H1 (cell line): ENCODE results near the gene AP2A2. TPM values are rescaled to one million over a fixed set of nuclear protein-coding genes. Genes with fewer than 3 reads are reported as not detected.
A peak's percentile ranks its signal among the peaks of the same experiment; 100 is the strongest.

Source experiments
- CTCF ChIA-PET: fragments of 300-600 bp; sonication (Branson Sonifier 250); formaldehyde crosslinking; loops from one replicate; lab custom pipeline; 2021; ENCODE audit not compliant: partially characterized antibody; lab: Charles Lee
- POLR2A ChIA-PET: fragments of 300-600 bp; sonication (Branson Sonifier 250); formaldehyde crosslinking; loops from one replicate; lab custom pipeline; 2021; ENCODE audit warnings: inconsistent platforms; ENCODE audit not compliant: partially characterized antibody; lab: Charles Lee
- DNase-seq, 2 experiments: peaks; one replicate each; pipeline versions ENCODE4 v3.0.0 to v3.0.0-alpha.2; 2010 to 2022; ENCODE audit warnings: low spot score in 2 of 2, low read depth in 1 of 2, mixed read lengths in 1 of 2
- FAIRE-seq: peaks from 2 replicates; lab custom pipeline; 2011; peaks lifted over from hg19 to GRCh38; lab: Jason Lieb, UNC
- H2AFZ ChIP-seq: 2 replicates; pipeline ENCODE4 v1.8.1; 2012; ENCODE audit warnings: low read length, inconsistent platforms
- H2AK5ac ChIP-seq: 2 replicates; pipeline ENCODE4 v1.6.1; 2013; ENCODE audit warnings: low read depth, low read length
- H2BK120ac ChIP-seq: replicated peaks from 2 replicates; pipeline ENCODE3; 2013; ENCODE audit warnings: low read depth, low read length, inconsistent platforms
- H2BK12ac ChIP-seq: 2 replicates; pipeline ENCODE4 v1.6.1; 2013; ENCODE audit warnings: low read depth, low read length
- H2BK15ac ChIP-seq: 2 replicates; pipeline ENCODE4 v1.6.1; 2013; ENCODE audit warnings: low read length
- H2BK20ac ChIP-seq: 2 replicates; pipeline ENCODE4 v1.6.1; 2013; ENCODE audit warnings: low read length
- H2BK5ac ChIP-seq: 2 replicates; pipeline ENCODE4 v1.6.1; 2013; ENCODE audit warnings: low read depth, low read length
- H3K14ac ChIP-seq: 2 replicates; pipeline ENCODE4 v1.6.1; 2013; ENCODE audit warnings: inconsistent platforms; ENCODE audit not compliant: insufficient read length
- H3K18ac ChIP-seq: 2 replicates; pipeline ENCODE4 v1.6.1; 2013; ENCODE audit warnings: low read length; ENCODE audit errors: extremely low read depth
- H3K23ac ChIP-seq: 2 replicates; pipeline ENCODE4 v1.6.1; 2013; ENCODE audit warnings: inconsistent platforms; ENCODE audit not compliant: insufficient read length
- H3K23me2 ChIP-seq: 2 replicates; pipeline ENCODE4 v1.6.1; 2013; ENCODE audit warnings: low read depth, low read length
- H3K27ac ChIP-seq: 2 replicates; pipeline ENCODE4 v1.6.1; 2011; ENCODE audit warnings: low read depth, low read length, inconsistent platforms
- H3K27me3 ChIP-seq, 4 experiments: replicated peaks in 1 of 4; 1 replicate in 1 of 4; 2 replicates in 3 of 4; pipeline versions ENCODE4 v1.6.1 to v1.8.1; 2011 to 2013; ENCODE audit warnings: low read length in 3 of 4, mild to moderate bottlenecking in 3 of 4, inconsistent platforms in 2 of 4, mixed read lengths in 2 of 4, moderate library complexity in 1 of 4; ENCODE audit not compliant: control insufficient read depth in 3 of 4, insufficient read depth in 3 of 4; ENCODE audit errors: extremely low read depth in 1 of 4
- H3K36me3 ChIP-seq, 4 experiments: 2 replicates each; pipeline versions ENCODE4 v1.6.1 to v1.8.1; 2011 to 2013; ENCODE audit warnings: mild to moderate bottlenecking in 4 of 4, low read length in 3 of 4, moderate library complexity in 2 of 4, control low read depth in 1 of 4, inconsistent platforms in 1 of 4; ENCODE audit not compliant: insufficient read depth in 4 of 4, control insufficient read depth in 2 of 4
- H3K4ac ChIP-seq: replicated peaks from 2 replicates; pipeline ENCODE3; 2013; ENCODE audit warnings: low read length, low read depth, mixed read lengths, inconsistent platforms; ENCODE audit not compliant: insufficient read length
- H3K4me1 ChIP-seq, 4 experiments: replicated peaks in 1 of 4; 1 replicate in 1 of 4; 2 replicates in 3 of 4; pipeline versions ENCODE4 v1.6.1 to v1.8.1; 2011 to 2013; ENCODE audit warnings: low read length in 3 of 4, inconsistent platforms in 2 of 4, mixed read lengths in 1 of 4; ENCODE audit not compliant: insufficient read depth in 4 of 4, control insufficient read depth in 3 of 4
- H3K4me2 ChIP-seq, 2 experiments: 2 replicates each; pipeline versions ENCODE4 v1.6.1 to v1.8.1; 2011 to 2013; ENCODE audit warnings: low read depth in 2 of 2, low read length in 2 of 2, control low read depth in 1 of 2, inconsistent platforms in 1 of 2, mild to moderate bottlenecking in 1 of 2; ENCODE audit not compliant: insufficient read depth in 1 of 2
- H3K4me3 ChIP-seq, 4 experiments: fragments of 200-600, 300-600 bp in 1 of 4; sonication (generic), shearing (Covaris generic), sonication (Bioruptor Twin) in 1 of 4; 2 replicates each; pipeline versions ENCODE4 v1.5.1 to v1.8.1; 2011 to 2016; ENCODE audit warnings: low read length in 4 of 4, low read depth in 3 of 4, control low read depth in 2 of 4, inconsistent platforms in 2 of 4, mild to moderate bottlenecking in 2 of 4, mixed read lengths in 1 of 4, moderate library complexity in 1 of 4; ENCODE audit not compliant: insufficient read depth in 2 of 4; ENCODE audit errors: extremely low read depth in 1 of 4
- H3K56ac ChIP-seq: replicated peaks from 2 replicates; pipeline ENCODE3; 2013; ENCODE audit warnings: low read depth, mild to moderate bottlenecking, mixed read lengths, low read length, inconsistent platforms; ENCODE audit not compliant: insufficient read length
- H3K79me1 ChIP-seq: 2 replicates; pipeline ENCODE4 v1.6.1; 2013; ENCODE audit warnings: low read depth, low read length, control low read depth
- H3K79me2 ChIP-seq, 2 experiments: 2 replicates each; pipeline versions ENCODE4 v1.6.1 to v1.8.1; 2012 to 2013; ENCODE audit warnings: low read length in 2 of 2, mild to moderate bottlenecking in 2 of 2, inconsistent platforms in 1 of 2; ENCODE audit not compliant: insufficient read depth in 2 of 2, control insufficient read depth in 1 of 2
- H3K9ac ChIP-seq, 4 experiments: replicated peaks in 1 of 4; 1 replicate in 1 of 4; 2 replicates in 3 of 4; pipeline versions ENCODE4 v1.6.1 to v1.8.1; 2011 to 2013; ENCODE audit warnings: low read depth in 3 of 4, low read length in 3 of 4, control low read depth in 2 of 4, mild to moderate bottlenecking in 2 of 4, moderate library complexity in 2 of 4, inconsistent platforms in 1 of 4; ENCODE audit errors: extremely low read depth in 1 of 4
- H3K9me3 ChIP-seq, 2 experiments: 2 replicates each; pipeline versions ENCODE4 v1.6.1 to v1.8.1; 2012 to 2013; ENCODE audit warnings: mild to moderate bottlenecking in 2 of 2, moderate library complexity in 2 of 2, control low read depth in 1 of 2, inconsistent platforms in 1 of 2, low read depth in 1 of 2, low read length in 1 of 2, mixed read lengths in 1 of 2; ENCODE audit not compliant: insufficient read depth in 2 of 2
- H4K20me1 ChIP-seq, 2 experiments: replicated peaks in 1 of 2; 2 replicates each; pipeline versions ENCODE3 to v1.8.1; 2011 to 2013; ENCODE audit warnings: inconsistent platforms in 2 of 2, low read length in 2 of 2, mild to moderate bottlenecking in 1 of 2; ENCODE audit not compliant: insufficient read depth in 2 of 2, control insufficient read depth in 1 of 2
- H4K5ac ChIP-seq: 2 replicates; pipeline ENCODE4 v1.6.1; 2013; ENCODE audit warnings: low read length, low read depth, mixed read lengths, inconsistent platforms; ENCODE audit not compliant: insufficient read length
- H4K8ac ChIP-seq: 2 replicates; pipeline ENCODE4 v1.8.0; 2013; ENCODE audit warnings: mild to moderate bottlenecking, moderate library complexity, low read length, inconsistent platforms; ENCODE audit not compliant: insufficient read depth; ENCODE audit errors: extremely low read depth
- H4K91ac ChIP-seq: replicated peaks from 2 replicates; pipeline ENCODE3; 2013; ENCODE audit warnings: low read length, mixed read lengths, inconsistent platforms; ENCODE audit not compliant: insufficient read length
- ASH2L ChIP-seq: fragments of 200-600, 300-600 bp; sonication (generic); IDR thresholded peaks from one replicate; pipeline ENCODE4 v1.7.1; 2017; ENCODE audit warnings: low read length
- EP300 ChIP-seq, 2 experiments: IDR thresholded peaks; 1 replicate in 1 of 2; 2 replicates in 1 of 2; pipeline ENCODE4 v1.6.1; 2011 to 2012; ENCODE audit warnings: low read depth in 2 of 2, low read length in 2 of 2, mild to moderate bottlenecking in 2 of 2, borderline replicate concordance in 1 of 2, inconsistent platforms in 1 of 2, moderate library complexity in 1 of 2
- GABPA ChIP-seq: IDR thresholded peaks from 2 replicates; pipeline ENCODE4 v1.6.1; 2011; ENCODE audit warnings: mild to moderate bottlenecking, low read length, moderate library complexity, borderline replicate concordance; ENCODE audit not compliant: insufficient read depth
- POLR2A ChIP-seq, 2 experiments: IDR thresholded peaks; 1 replicate in 1 of 2; 2 replicates in 1 of 2; pipeline ENCODE4 v1.6.1; 2011; ENCODE audit warnings: low read depth in 2 of 2, low read length in 2 of 2, mild to moderate bottlenecking in 2 of 2; ENCODE audit errors: control extremely low read depth in 1 of 2
- POU5F1 ChIP-seq: IDR thresholded peaks from 2 replicates; pipeline ENCODE4 v1.6.1; 2011; ENCODE audit warnings: low read depth, mild to moderate bottlenecking, low read length, moderate library complexity
- SIN3A ChIP-seq, 2 experiments: IDR thresholded peaks in 1 of 2; conservative IDR thresholded peaks in 1 of 2; 2 replicates each; pipeline ENCODE4 v1.6.1; 2011 to 2012; ENCODE audit warnings: low read length in 2 of 2, improper control_type of control experiment in 1 of 2, low read depth in 1 of 2, mild to moderate bottlenecking in 1 of 2
- SIX5 ChIP-seq: IDR thresholded peaks from 2 replicates; pipeline ENCODE4 v1.6.1; 2011; ENCODE audit warnings: mild to moderate bottlenecking, low read depth, low read length
- SP2 ChIP-seq: IDR thresholded peaks from 2 replicates; pipeline ENCODE4 v1.6.1; 2012; ENCODE audit warnings: mild to moderate bottlenecking, low read length, inconsistent platforms
- SRF ChIP-seq: IDR thresholded peaks from 2 replicates; pipeline ENCODE4 v1.6.1; 2011; ENCODE audit warnings: mild to moderate bottlenecking, low read depth, low read length, moderate library complexity
- ZNF274 ChIP-seq: IDR thresholded peaks from 2 replicates; pipeline ENCODE4 v1.7.0; 2012; ENCODE audit warnings: low read length, borderline replicate concordance; ENCODE audit errors: extremely low read depth
- WGBS, 2 experiments: shearing (Covaris generic) in 1 of 2; methylation state at CpG; one replicate each; pipeline versions ENCODE4 v1.1.6 to v1.1.7; 2013 to 2015; ENCODE audit warnings: low lambda C conversion rate in 2 of 2, mixed read lengths in 2 of 2, inconsistent platforms in 1 of 2, low coverage in 1 of 2, missing lambda C conversion rate in 1 of 2; ENCODE audit not compliant: insufficient replicate concordance in 2 of 2, insufficient coverage in 1 of 2, insufficient read length in 1 of 2; ENCODE audit errors: extremely low coverage in 1 of 2, missing lambda C conversion rate in 1 of 2; 5-methylcytosine and 5-hydroxymethylcytosine counted together
- polyA plus RNA-seq, 7 experiments: library from polyadenylated mRNA; depleted of rRNA in 3 of 7; stranded (reverse) in 5 of 7; unstranded in 2 of 7; fragments of >200 nt in 5 of 7; fragments of 200-250 nt in 2 of 7; gene quantifications; 1 replicate in 5 of 7; 2 replicates in 1 of 7; 4 replicates in 1 of 7; pipeline versions ENCODE4 v1.2.1 to v1.2.3, GENCODE V29; 2011 to 2013; ENCODE audit warnings: missing spikeins in 2 of 7, mixed read lengths in 2 of 7
- total RNA-seq: library from RNA; stranded (reverse); fragmentation: NEBNext Ultra II Directional; extraction: Animal tissue kit (Norgen Biotek cat#: 25700); gene quantifications from 2 replicates; pipeline ENCODE4 v1.2.1, GENCODE V29; 2021
- TF ChIP-seq, protein P1 (sequence below), 3 experiments: IDR thresholded peaks; 1 replicate in 2 of 3; 2 replicates in 1 of 3; pipeline versions ENCODE4 v1.5.1 to v1.6.1; 2011; ENCODE audit warnings: low read length in 3 of 3, mild to moderate bottlenecking in 3 of 3, inconsistent platforms in 2 of 3, low read depth in 1 of 3, moderate library complexity in 1 of 3; ENCODE audit not compliant: insufficient read depth in 1 of 3; ENCODE audit errors: control extremely low read depth in 1 of 3

The AP2A2 gene
- total and polyA plus RNA-seq, 2 of the 8 experiments (the other 6 are each of a cell fraction or from before 2014, with no cell fraction given), result 50.0 to 65.0 TPM

DNA sequence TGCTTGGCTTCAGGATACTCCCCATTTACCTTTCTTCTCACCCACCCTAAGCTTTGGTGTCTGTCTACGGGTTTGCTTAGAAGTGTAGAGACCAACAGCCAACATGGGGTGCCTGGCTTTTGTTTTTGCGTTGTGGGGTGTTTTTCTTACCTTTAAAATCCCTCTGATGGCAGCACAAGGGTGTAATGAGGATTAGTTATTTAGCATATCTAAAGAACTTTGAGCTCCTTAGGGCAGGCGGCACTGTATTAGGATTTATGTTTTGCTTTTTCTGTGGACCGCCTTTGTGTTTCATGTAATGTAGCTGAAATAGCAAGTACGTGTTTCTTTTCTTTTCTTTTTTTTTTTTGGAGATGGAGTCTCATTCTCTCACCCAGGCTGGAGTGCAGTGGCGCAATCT lies 8.9 kb downstream of the AP2A2 start:
- Histone ChIP-seq H4K5ac (no peak overlapping the region), H3K4me2 (peak overlapping the region; percentile 48 to 62), H3K79me2 (peaks cover 0 to 77% of the 10 kb centered on the region in 2 experiments), H4K8ac (no peak overlapping the region), H3K23ac (no peak overlapping the region), H4K20me1 (peaks cover 13 to 27% of the 10 kb centered on the region in 2 experiments), H3K9ac (no peak overlapping the region), H3K36me3 (no peaks in the 10 kb centered on the region), H2AK5ac (peak overlapping the region; percentile 95; the same call in 1 of the 2 replicates), H3K4me3 (peak overlapping the region in 1 of 4 experiments; percentile 21; a peak in 1 of 8 replicates), H3K23me2 (peaks cover 2% of the 10 kb centered on the region; the same call in 1 of the 2 replicates), H3K27me3 (no peaks in the 10 kb centered on the region; a peak in 1 of 7 replicates), H2BK12ac (no peak overlapping the region; the same call in 1 of the 2 replicates), H3K9me3 (no peaks in the 10 kb centered on the region), H3K14ac (no peak overlapping the region), H4K91ac (no peak overlapping the region), H2AFZ (no peak overlapping the region), H3K4ac (no peak overlapping the region), H2BK15ac (no peak overlapping the region), H2BK20ac (no peak overlapping the region), H3K4me1 (peaks cover 7 to 25% (median 16%) of the 10 kb centered on the region in 4 experiments), H3K56ac (no peak overlapping the region), H2BK5ac (no peak overlapping the region; the same call in 1 of the 2 replicates), H3K27ac (no peak overlapping the region; the same call in 1 of the 2 replicates), H3K18ac (no peak overlapping the region), H2BK120ac (no peak overlapping the region), H3K79me1 (peaks cover 12% of the 10 kb centered on the region; the same call in 1 of the 2 replicates)
- DNase-seq (no peak), FAIRE-seq (peak; percentile 58)
- POLR2A ChIA-PET, result interaction anchor here (0.8 to 3.9 kb wide), 7 partner anchors 10 to 44 kb away, joined by 3 to 33 read pairs (median 3); no protein-coding TSS in a partner anchor
- CTCF ChIA-PET, result interaction anchor here (0.6 to 4.6 kb wide), 10 partner anchors 10 to 116 kb away, joined by 3 to 26 read pairs (median 4); no protein-coding TSS in a partner anchor
- 17% methylated on average over 6 of the region's 6 CpGs; no CpG with 5 or more reads in 1 of the 2 experiments for WGBS, 2 experiments
- TF ChIP-seq SIX5 (no peak), POU5F1 (no peak), ASH2L (no peak), SIN3A (conservative IDR thresholded peaks at IDR 0.05 in 1 of 2, IDR thresholded peaks at IDR 0.05 in 1 of 2; ENCODE audit: low read depth in 1 of 2, low read length in 2 of 2) (no peak), GABPA (no peak), SP2 (no peak), ZNF274 (no peak), SRF (no peak), EP300 (IDR thresholded peaks at IDR 0.05; ENCODE audit: borderline replicate concordance in 1 of 2, low read depth in 2 of 2, low read length in 2 of 2) (no peak), POLR2A (IDR thresholded peaks at IDR 0.05; ENCODE audit: control extremely low read depth in 1 of 2, low read depth in 2 of 2, low read length in 2 of 2) (no peak)
- TF ChIP-seq, protein P1, sequence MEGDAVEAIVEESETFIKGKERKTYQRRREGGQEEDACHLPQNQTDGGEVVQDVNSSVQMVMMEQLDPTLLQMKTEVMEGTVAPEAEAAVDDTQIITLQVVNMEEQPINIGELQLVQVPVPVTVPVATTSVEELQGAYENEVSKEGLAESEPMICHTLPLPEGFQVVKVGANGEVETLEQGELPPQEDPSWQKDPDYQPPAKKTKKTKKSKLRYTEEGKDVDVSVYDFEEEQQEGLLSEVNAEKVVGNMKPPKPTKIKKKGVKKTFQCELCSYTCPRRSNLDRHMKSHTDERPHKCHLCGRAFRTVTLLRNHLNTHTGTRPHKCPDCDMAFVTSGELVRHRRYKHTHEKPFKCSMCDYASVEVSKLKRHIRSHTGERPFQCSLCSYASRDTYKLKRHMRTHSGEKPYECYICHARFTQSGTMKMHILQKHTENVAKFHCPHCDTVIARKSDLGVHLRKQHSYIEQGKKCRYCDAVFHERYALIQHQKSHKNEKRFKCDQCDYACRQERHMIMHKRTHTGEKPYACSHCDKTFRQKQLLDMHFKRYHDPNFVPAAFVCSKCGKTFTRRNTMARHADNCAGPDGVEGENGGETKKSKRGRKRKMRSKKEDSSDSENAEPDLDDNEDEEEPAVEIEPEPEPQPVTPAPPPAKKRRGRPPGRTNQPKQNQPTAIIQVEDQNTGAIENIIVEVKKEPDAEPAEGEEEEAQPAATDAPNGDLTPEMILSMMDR (IDR thresholded peaks at IDR 0.05; ENCODE audit: control extremely low read depth in 1 of 3, insufficient read depth in 1 of 3, low read depth in 1 of 3, low read length in 3 of 3), result no peak
